ENCODE results near the gene TMPRSS11A.

TMPRSS11A gene

GRCh38 chr4:67922697-67923096 lies 40.6 kb downstream of the TMPRSS11A start:
- Histone ChIP-seq H3K4me3 (no peak overlapping the region), H3K27ac (no peak overlapping the region)
- no peak for DNase-seq (ENCODE audit: low spot score)
- no peak for TF ChIP-seq CTCF (IDR thresholded peaks at IDR 0.05)

- H3K4me3 ChIP-seq, result no peak overlapping the region
- DNase-seq (ENCODE audit: low spot score), result no peak
- TF ChIP-seq CTCF (IDR thresholded peaks at IDR 0.05), result no peak
- H3K27ac ChIP-seq, result no peak overlapping the region
Observed at GRCh38 chr4:67918428-67918827, 44.9 kb downstream of the TMPRSS11A start.

- no peak for TF ChIP-seq CTCF (IDR thresholded peaks at IDR 0.05)
Observed at GRCh38 chr4:67915400-67915966, 47.8 kb downstream of the TMPRSS11A start.

GRCh38 chr4:67912080-67912479 lies 51.2 kb downstream of the TMPRSS11A start:
- DNase-seq (ENCODE audit: low spot score), result no peak
- H3K27ac ChIP-seq, result no peak overlapping the region
- TF ChIP-seq CTCF (IDR thresholded peaks at IDR 0.05), result no peak
- no peak overlapping the region for H3K4me3 ChIP-seq

More at GRCh38 chr4:67915400-67915966, 47.8 kb downstream of the TMPRSS11A start:
- H3K4me3 ChIP-seq, result no peak overlapping the region
- no peak for DNase-seq (ENCODE audit: low spot score)
- H3K27ac ChIP-seq, result no peak overlapping the region

GRCh38 chr4:67911638-67912037 lies 51.7 kb downstream of the TMPRSS11A start:
- TF ChIP-seq CTCF (IDR thresholded peaks at IDR 0.05), result no peak
- no peak for DNase-seq (ENCODE audit: low spot score)

GRCh38 chr4:67911141-67911540 lies 52.2 kb downstream of the TMPRSS11A start:
- H3K4me3 ChIP-seq, result no peak overlapping the region
- H3K27ac ChIP-seq, result no peak overlapping the region
- TF ChIP-seq CTCF (IDR thresholded peaks at IDR 0.05), result no peak
- DNase-seq (ENCODE audit: low spot score), result no peak

More at GRCh38 chr4:67911638-67912037, 51.7 kb downstream of the TMPRSS11A start:
- Histone ChIP-seq H3K4me3 (no peak overlapping the region), H3K27ac (no peak overlapping the region)

GRCh38 chr4:67910585-67910905 lies 52.7 kb downstream of the TMPRSS11A start:
- no peak for TF ChIP-seq CTCF (IDR thresholded peaks at IDR 0.05)
- no peak overlapping the region for H3K4me3 ChIP-seq
- no peak overlapping the region for H3K27ac ChIP-seq
- DNase-seq (ENCODE audit: low spot score), result no peak
